ENCODE measurements around the gene ZBTB16.

ZBTB16 gene

GRCh38 chr11:114138411-114138810, 78.9 kb downstream of the ZBTB16 start:
- TF ChIP-seq, protein P1, sequence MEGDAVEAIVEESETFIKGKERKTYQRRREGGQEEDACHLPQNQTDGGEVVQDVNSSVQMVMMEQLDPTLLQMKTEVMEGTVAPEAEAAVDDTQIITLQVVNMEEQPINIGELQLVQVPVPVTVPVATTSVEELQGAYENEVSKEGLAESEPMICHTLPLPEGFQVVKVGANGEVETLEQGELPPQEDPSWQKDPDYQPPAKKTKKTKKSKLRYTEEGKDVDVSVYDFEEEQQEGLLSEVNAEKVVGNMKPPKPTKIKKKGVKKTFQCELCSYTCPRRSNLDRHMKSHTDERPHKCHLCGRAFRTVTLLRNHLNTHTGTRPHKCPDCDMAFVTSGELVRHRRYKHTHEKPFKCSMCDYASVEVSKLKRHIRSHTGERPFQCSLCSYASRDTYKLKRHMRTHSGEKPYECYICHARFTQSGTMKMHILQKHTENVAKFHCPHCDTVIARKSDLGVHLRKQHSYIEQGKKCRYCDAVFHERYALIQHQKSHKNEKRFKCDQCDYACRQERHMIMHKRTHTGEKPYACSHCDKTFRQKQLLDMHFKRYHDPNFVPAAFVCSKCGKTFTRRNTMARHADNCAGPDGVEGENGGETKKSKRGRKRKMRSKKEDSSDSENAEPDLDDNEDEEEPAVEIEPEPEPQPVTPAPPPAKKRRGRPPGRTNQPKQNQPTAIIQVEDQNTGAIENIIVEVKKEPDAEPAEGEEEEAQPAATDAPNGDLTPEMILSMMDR (IDR thresholded peaks at IDR 0.05) = no peak
- DNase-seq = no peak
- peaks cover 22% of the 10 kb centered on the region for H3K36me3 Mint-ChIP-seq (ENCODE audit: low read depth)
- H3K4me3 Mint-ChIP-seq = no peak overlapping the region
- no peaks in the 10 kb centered on the region for H3K27me3 Mint-ChIP-seq (ENCODE audit: low read depth, poor library complexity)
- peaks cover 88% of the 10 kb centered on the region for H3K4me1 Mint-ChIP-seq
- H3K27ac Mint-ChIP-seq = no peak overlapping the region
- H3K9me3 Mint-ChIP-seq = no peaks in the 10 kb centered on the region

DNA sequence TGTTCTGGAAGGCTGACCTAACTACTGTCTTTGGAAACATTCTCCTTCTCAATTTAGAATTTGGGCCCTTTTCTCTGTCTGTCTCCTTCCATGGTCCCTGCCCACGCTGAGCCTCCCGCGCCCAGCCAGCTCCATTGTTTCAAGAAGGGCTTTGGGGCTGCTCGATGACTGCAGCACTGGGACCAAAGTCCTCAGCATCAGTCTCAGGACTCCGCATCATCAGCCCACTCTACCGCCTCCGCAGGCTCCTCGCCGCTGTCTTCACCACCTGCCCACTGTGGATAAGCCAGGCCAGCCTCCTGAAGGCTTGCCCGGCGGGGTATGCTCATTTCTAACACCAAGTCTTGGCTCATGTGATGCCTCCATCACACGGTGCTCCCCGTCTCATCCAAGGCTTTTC, 81.3 kb downstream of the ZBTB16 start:
- Mint-ChIP-seq H3K9me3 (no peaks in the 10 kb centered on the region), H3K27me3 (ENCODE audit: low read depth, poor library complexity) (no peaks in the 10 kb centered on the region), H3K36me3 (ENCODE audit: low read depth) (peaks cover 22% of the 10 kb centered on the region), H3K4me1 (peaks cover 92% of the 10 kb centered on the region), H3K27ac (peak overlapping the region; percentile 63), H3K4me3 (no peak overlapping the region)
- TF ChIP-seq, protein P1 (IDR thresholded peaks at IDR 0.05) = no peak
- DNase-seq = no peak

DNA sequence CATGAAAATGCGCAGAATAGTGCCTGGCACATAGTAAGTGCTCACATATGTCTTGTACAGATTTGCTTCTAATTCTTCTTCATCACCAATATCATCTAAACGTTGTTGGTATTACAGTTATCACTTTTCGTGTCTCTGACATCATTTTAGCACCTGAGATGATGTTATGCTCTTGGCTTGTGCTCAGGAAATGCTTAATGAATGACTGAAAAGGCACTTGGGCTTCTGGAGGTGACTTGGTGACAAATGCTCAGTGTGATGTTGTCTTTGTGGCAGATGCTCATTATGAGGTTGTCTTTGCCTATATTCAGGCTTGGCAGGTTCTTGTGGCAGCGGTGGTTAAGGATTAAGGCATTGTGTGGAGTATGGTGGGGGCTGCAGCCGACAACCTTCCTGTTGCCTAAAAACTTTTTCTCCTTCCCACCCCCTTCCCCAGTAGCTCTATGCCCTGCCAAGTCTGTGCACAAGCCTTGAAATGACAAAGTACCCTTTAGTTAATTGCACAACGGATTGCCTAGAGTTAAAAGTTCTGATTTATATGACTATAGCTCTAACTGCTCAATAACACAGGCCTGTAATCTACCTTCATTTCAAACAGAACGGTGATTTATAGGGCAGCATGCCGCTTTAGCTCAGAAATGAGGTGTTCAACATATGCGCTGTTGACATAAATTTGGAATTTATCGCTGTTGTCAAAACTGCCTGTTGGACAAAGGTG, 82.5 kb downstream of the ZBTB16 start:
- no peak for DNase-seq
- Mint-ChIP-seq H3K9me3 (no peaks in the 10 kb centered on the region), H3K36me3 (ENCODE audit: low read depth) (peaks cover 16% of the 10 kb centered on the region), H3K27ac (peak overlapping the region; percentile 60), H3K27me3 (ENCODE audit: low read depth, poor library complexity) (no peaks in the 10 kb centered on the region), H3K4me1 (peaks cover 84% of the 10 kb centered on the region), H3K4me3 (no peak overlapping the region)
- TF ChIP-seq, protein P1 (IDR thresholded peaks at IDR 0.05) = no peak

- H3K4me1 Mint-ChIP-seq = peaks cover 84% of the 10 kb centered on the region
- no peaks in the 10 kb centered on the region for H3K27me3 Mint-ChIP-seq (ENCODE audit: low read depth, poor library complexity)
- peaks cover 12% of the 10 kb centered on the region for H3K36me3 Mint-ChIP-seq (ENCODE audit: low read depth)
- H3K9me3 Mint-ChIP-seq = no peaks in the 10 kb centered on the region
- peak overlapping the region; percentile 60 for H3K27ac Mint-ChIP-seq
- H3K4me3 Mint-ChIP-seq = peak overlapping the region; percentile 12
- no peak for DNase-seq
- TF ChIP-seq, protein P1 (IDR thresholded peaks at IDR 0.05) = no peak
Measured at GRCh38 chr11:114142707-114143106, 83.2 kb downstream of the ZBTB16 start.

- TF ChIP-seq, protein P1 (IDR thresholded peaks at IDR 0.05) = no peak
- Mint-ChIP-seq H3K9me3 (no peaks in the 10 kb centered on the region), H3K4me1 (peaks cover 84% of the 10 kb centered on the region), H3K27me3 (ENCODE audit: low read depth, poor library complexity) (no peaks in the 10 kb centered on the region), H3K4me3 (no peak overlapping the region), H3K27ac (peak overlapping the region; percentile 72), H3K36me3 (ENCODE audit: low read depth) (peaks cover 8% of the 10 kb centered on the region)
- DNase-seq = no peak
Measured at GRCh38 chr11:114145166-114145775, 85.8 kb downstream of the ZBTB16 start.
